Lower lobe of right lung (tissue), 2 donors: ENCODE measurements around the gene PRUNE2. TPM values are rescaled to one million over a fixed set of nuclear protein-coding genes. Genes with fewer than 3 reads are reported as not detected.

Experiments
- ATAC-seq, 2 donors: fragments of 200-7000 bp; cut with Tn5 transposase; one replicate each; pipeline ENCODE4 v1.9.1; 2020 to 2022; ENCODE audit warnings: mild to moderate bottlenecking in 2 of 2, moderate library complexity in 2 of 2
- DNase-seq: peaks from one replicate; pipeline ENCODE4 v3.0.0-alpha.2; 2020
- H3K27ac ChIP-seq: fragments of 200-600 bp; one replicate; pipeline ENCODE4 v1.8.0; 2022
- H3K27me3 ChIP-seq: fragments of 200-600 bp; one replicate; pipeline ENCODE4 v1.8.0; 2022; ENCODE audit warnings: low read depth
- H3K36me3 ChIP-seq: fragments of 200-600 bp; one replicate; pipeline ENCODE4 v1.8.0; 2022; ENCODE audit warnings: mild to moderate bottlenecking
- H3K4me1 ChIP-seq: fragments of 200-600 bp; one replicate; pipeline ENCODE4 v1.8.0; 2022
- H3K4me3 ChIP-seq: fragments of 200-600 bp; one replicate; pipeline ENCODE4 v1.8.0; 2022; ENCODE audit warnings: mild to moderate bottlenecking
- H3K9me3 ChIP-seq: fragments of 200-600 bp; one replicate; pipeline ENCODE4 v1.8.0; 2022
- CTCF ChIP-seq: fragments of 200-600 bp; IDR thresholded peaks from one replicate; pipeline ENCODE4 v1.8.0; 2022; ENCODE audit warnings: antibody characterized with exemption, mild to moderate bottlenecking
- intact Hi-C: fragments of 100-400 bp; cut with DNase I; formaldehyde crosslinking; loops from one replicate; pipeline ENCODE4 v1.11.0; 2022
- total RNA-seq: library from RNA; stranded (reverse); fragmentation: NEBNext Ultra II Directional; extraction: Animal tissue kit (Norgen Biotek cat#: 25700); gene quantifications from one replicate; pipeline ENCODE4 v1.2.1, GENCODE V29; 2021
- donor health status: DM: no; HTN: yes; CAD: no; lungs with severe emphysema.

Gene PRUNE2
- total RNA-seq, 1 donor from 2014 or later = 13.6 TPM

- H3K36me3 ChIP-seq = no peaks in the 10 kb centered on the region
- H3K4me1 ChIP-seq = no peaks in the 10 kb centered on the region
- intact Hi-C loops = no loop called here
- no peak overlapping the region for H3K27ac ChIP-seq
- no peak for TF ChIP-seq CTCF
- ATAC-seq (no peak), DNase-seq (no peak)
- no peak overlapping the region for H3K4me3 ChIP-seq
- no peaks in the 10 kb centered on the region for H3K9me3 ChIP-seq
- H3K27me3 ChIP-seq = no peaks in the 10 kb centered on the region
Observed at GRCh38 chr9:76827296-76828080, 78.4 kb downstream of the PRUNE2 start.

DNA sequence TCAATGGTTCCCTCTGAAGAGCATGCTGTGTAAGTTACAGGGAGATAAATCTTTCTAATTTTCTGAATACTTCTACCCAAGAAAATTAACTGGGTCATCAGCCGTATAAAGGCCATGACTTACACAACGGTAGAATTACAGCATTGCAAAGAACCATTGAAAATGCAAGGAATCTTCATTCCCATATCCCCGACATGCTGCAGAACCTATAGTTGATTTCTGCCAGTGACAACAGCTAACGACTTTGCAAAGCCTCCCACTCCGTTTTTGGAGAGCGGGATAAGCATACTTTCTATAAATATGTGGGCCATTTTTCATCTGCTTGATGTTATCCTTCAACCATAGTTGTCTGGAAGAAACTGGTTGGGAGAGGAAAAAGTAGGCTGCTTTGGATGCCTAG is 85.5 kb downstream of the PRUNE2 start:
- Histone ChIP-seq H3K4me3 (no peak overlapping the region), H3K9me3 (no peaks in the 10 kb centered on the region), H3K4me1 (no peaks in the 10 kb centered on the region), H3K27ac (no peak overlapping the region), H3K27me3 (no peaks in the 10 kb centered on the region), H3K36me3 (no peaks in the 10 kb centered on the region)
- intact Hi-C loops = no loop called here
- TF ChIP-seq CTCF = no peak
- ATAC-seq (no peak), DNase-seq (no peak)

DNA sequence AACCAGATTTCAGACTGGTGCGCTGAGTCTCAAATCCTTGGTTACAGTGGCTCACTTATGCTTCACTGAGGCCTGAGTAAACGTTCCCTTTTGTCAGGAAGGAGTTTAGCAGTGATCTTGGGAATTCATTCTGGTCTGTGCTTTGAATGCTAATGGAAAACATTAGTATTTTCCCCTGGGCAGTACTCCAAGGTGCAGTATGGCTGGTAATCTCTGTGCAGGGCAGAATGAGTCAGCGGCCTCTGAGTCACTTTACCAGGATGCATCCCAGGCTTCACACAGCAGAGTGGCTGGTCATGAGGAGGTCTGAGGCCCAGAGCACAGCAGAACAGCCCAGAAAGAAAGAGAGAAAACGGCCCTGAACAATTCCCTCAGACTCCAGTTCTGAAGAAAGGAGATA is 87.6 kb downstream of the PRUNE2 start:
- Histone ChIP-seq H3K27me3 (no peaks in the 10 kb centered on the region), H3K27ac (no peak overlapping the region), H3K4me1 (no peaks in the 10 kb centered on the region), H3K9me3 (no peaks in the 10 kb centered on the region), H3K4me3 (no peak overlapping the region), H3K36me3 (no peaks in the 10 kb centered on the region)
- no peak for TF ChIP-seq CTCF
- ATAC-seq (peak; percentile 67 to 76), DNase-seq (no peak)
- intact Hi-C loops = loop anchor here (10.0 kb wide), 1 partner anchor 337 kb away; no protein-coding TSS in a partner anchor

GRCh38 chr9:76817489-76817888 is 88.4 kb downstream of the PRUNE2 start:
- Histone ChIP-seq H3K4me3 (no peak overlapping the region), H3K9me3 (no peaks in the 10 kb centered on the region), H3K4me1 (no peaks in the 10 kb centered on the region), H3K27ac (no peak overlapping the region), H3K27me3 (no peaks in the 10 kb centered on the region), H3K36me3 (no peaks in the 10 kb centered on the region)
- no peak for DNase-seq
- intact Hi-C loops = loop anchor here (10.0 kb wide), 1 partner anchor 337 kb away; no protein-coding TSS in a partner anchor
- no peak for ATAC-seq
- TF ChIP-seq CTCF = no peak

GRCh38 chr9:76812591-76812990 is 93.3 kb downstream of the PRUNE2 start:
- intact Hi-C loops = loop anchor here (10.0 kb wide), 1 partner anchor 342 kb away; no protein-coding TSS in a partner anchor
- H3K27ac ChIP-seq = no peak overlapping the region

More at GRCh38 chr9:76812591-76812990, 93.3 kb downstream of the PRUNE2 start:
- H3K27me3 ChIP-seq = peaks cover 8% of the 10 kb centered on the region
- no peak for DNase-seq
- H3K4me1 ChIP-seq = no peaks in the 10 kb centered on the region
- no peaks in the 10 kb centered on the region for H3K36me3 ChIP-seq
- ATAC-seq = no peak
- no peak overlapping the region for H3K4me3 ChIP-seq
- TF ChIP-seq CTCF = no peak
- no peaks in the 10 kb centered on the region for H3K9me3 ChIP-seq
